Measurements from ENCODE around the gene CIDEB. TPM values are rescaled to one million over a fixed set of nuclear protein-coding genes. Genes with fewer than 3 reads are reported as not detected.

The CIDEB gene
- polyA plus RNA-seq, 3 donors: 36.4 to 126 (median 63.8) TPM

GRCh38 chr14:24279301-24280186 lies 28.2 kb downstream of the CIDEB start:
- Mint-ChIP-seq H3K36me3 (peaks cover 4 to 9% of the 10 kb centered on the region in 2 donors), H3K9me3 (peaks cover 0 to 5% (median 0%) of the 10 kb centered on the region in 7 donors), H3K27me3 (ENCODE audit: low read depth in 3 of 3) (peaks cover 0 to 4% (median 3%) of the 10 kb centered on the region in 3 donors), H3K4me3 (peak overlapping the region in 1 of 2 donors; percentile 7), H3K27ac (peak overlapping the region; percentile 91 to 99 (median 95)), H3K4me1 (peaks cover 81% of the 10 kb centered on the region)
- H3K9me3 ChIP-seq (replicated peaks in 1 of 2; ENCODE audit: control insufficient read depth in 1 of 2, insufficient read depth in 1 of 2, low read length in 2 of 2): no peaks in the 10 kb centered on the region
- H3K4me1 ChIP-seq (ENCODE audit: control insufficient read depth in 1 of 2, insufficient read depth in 2 of 2, low read length in 2 of 2): peaks cover 83 to 84% of the 10 kb centered on the region in 2 donors
- peak overlapping the region in 1 of 3 experiments; percentile 55 for H3K4me3 ChIP-seq (replicated peaks in 1 of 3; ENCODE audit: low read depth in 2 of 3, low read length in 3 of 3)
- no peak overlapping the region for H3K9ac ChIP-seq (ENCODE audit: insufficient read depth, low read length, poor library complexity, severe bottlenecking)
- intact Hi-C loops (cut with micrococcal nuclease): loop anchor here in 1 of 2 donors (5.0 kb wide), 1 partner anchor 33 kb away; the partner anchor contains the start of genes LTB4R and LTB4R2
- H4K20me1 ChIP-seq (ENCODE audit: insufficient read depth, low read length): no peaks in the 10 kb centered on the region
- H3K79me2 ChIP-seq (ENCODE audit: insufficient read depth, low read length): peaks cover 56% of the 10 kb centered on the region
- H3K27me3 ChIP-seq (ENCODE audit: control insufficient read depth in 2 of 2, insufficient read depth in 2 of 2, low read length in 2 of 2): no peaks in the 10 kb centered on the region
- H3K36me3 ChIP-seq (replicated peaks in 1 of 2; ENCODE audit: control insufficient read depth in 1 of 2, insufficient read depth in 2 of 2, low read length in 2 of 2): no peaks in the 10 kb centered on the region
- peak overlapping the region; percentile 66 for H3K4me2 ChIP-seq (replicated peaks; ENCODE audit: extremely low read depth, low read length, poor library complexity, severe bottlenecking)
- H2AFZ ChIP-seq (ENCODE audit: insufficient read depth, low read depth, low read length, poor library complexity, severe bottlenecking): peak overlapping the region; percentile 18
- DNase-seq: peak; percentile 52 to 92 (median 57)
- WGBS (ENCODE audit: insufficient coverage): 69% methylated on average over 5 of the region's 11 CpGs
- peak overlapping the region; percentile 58 to 98 for H3K27ac ChIP-seq (ENCODE audit: low read depth in 1 of 2, low read length in 2 of 2)
- TF ChIP-seq CTCF (IDR thresholded peaks at IDR 0.05): peak; percentile 46

GRCh38 chr14:24278424-24278823 lies 29.4 kb downstream of the CIDEB start:
- no peak overlapping the region for H3K9ac ChIP-seq (ENCODE audit: insufficient read depth, low read length, poor library complexity, severe bottlenecking)
- whole genome bisulfite sequencing (ENCODE audit: insufficient coverage): 96% methylated on average over 5 of the region's 5 CpGs

More at GRCh38 chr14:24278424-24278823, 29.4 kb downstream of the CIDEB start:
- Mint-ChIP-seq H3K27ac (peak overlapping the region; percentile 91 to 99 (median 95)), H3K4me3 (peak overlapping the region in 1 of 2 donors; percentile 27), H3K4me1 (peaks cover 90% of the 10 kb centered on the region), H3K9me3 (peaks cover 0 to 4% (median 0%) of the 10 kb centered on the region in 7 donors), H3K36me3 (peaks cover 0 to 6% of the 10 kb centered on the region in 2 donors), H3K27me3 (ENCODE audit: low read depth in 3 of 3) (peaks cover 0 to 4% (median 0%) of the 10 kb centered on the region in 3 donors)
- H4K20me1 ChIP-seq (ENCODE audit: insufficient read depth, low read length): no peaks in the 10 kb centered on the region
- no peaks in the 10 kb centered on the region for H3K36me3 ChIP-seq (replicated peaks in 1 of 2; ENCODE audit: control insufficient read depth in 1 of 2, insufficient read depth in 2 of 2, low read length in 2 of 2)
- intact Hi-C loops (cut with micrococcal nuclease): loop anchor here in 1 of 2 donors (5.0 kb wide), 1 partner anchor 34 kb away; the partner anchor contains the start of genes LTB4R and LTB4R2
- H3K9me3 ChIP-seq (replicated peaks in 1 of 2; ENCODE audit: control insufficient read depth in 1 of 2, insufficient read depth in 1 of 2, low read length in 2 of 2): no peaks in the 10 kb centered on the region
- no peaks in the 10 kb centered on the region for H3K27me3 ChIP-seq (ENCODE audit: control insufficient read depth in 2 of 2, insufficient read depth in 2 of 2, low read length in 2 of 2)
- no peak for TF ChIP-seq CTCF (IDR thresholded peaks at IDR 0.05)
- no peak overlapping the region for H2AFZ ChIP-seq (ENCODE audit: insufficient read depth, low read depth, low read length, poor library complexity, severe bottlenecking)
- H3K4me2 ChIP-seq (replicated peaks; ENCODE audit: extremely low read depth, low read length, poor library complexity, severe bottlenecking): peak overlapping the region; percentile 66
- peaks cover 56% of the 10 kb centered on the region for H3K79me2 ChIP-seq (ENCODE audit: insufficient read depth, low read length)
- no peak for DNase-seq
- peak overlapping the region; percentile 96 to 98 for H3K27ac ChIP-seq (ENCODE audit: low read depth in 1 of 2, low read length in 2 of 2)
- H3K4me3 ChIP-seq (replicated peaks in 1 of 3; ENCODE audit: low read depth in 2 of 3, low read length in 3 of 3): peak overlapping the region in 1 of 3 experiments; percentile 55
- H3K4me1 ChIP-seq (ENCODE audit: control insufficient read depth in 1 of 2, insufficient read depth in 2 of 2, low read length in 2 of 2): peaks cover 94 to 95% of the 10 kb centered on the region in 2 donors
